Kidney (tissue), 14 donors: ENCODE data around the gene JUNB. TPM values are rescaled to one million over a fixed set of nuclear protein-coding genes. Genes with fewer than 3 reads are reported as not detected.

Source experiments
- DNase-seq, 5 donors: peaks; one replicate each; pipeline ENCODE4 v3.0.0-alpha.2; 2013 to 2020
- FAIRE-seq: peaks from 2 replicates; lab custom pipeline; 2012; peaks lifted over from hg19 to GRCh38; lab: Jason Lieb, UNC
- H3K27ac ChIP-seq, 2 donors: one replicate each; pipeline ENCODE4 v1.7.0; 2013; ENCODE audit warnings: low read depth in 2 of 2, low read length in 2 of 2, inconsistent platforms in 1 of 2
- H3K27me3 ChIP-seq: one replicate; pipeline ENCODE4 v1.7.1; 2013; ENCODE audit warnings: low read length, inconsistent platforms; ENCODE audit not compliant: control insufficient read depth, insufficient read depth
- H3K36me3 ChIP-seq, 3 donors: one replicate each; pipeline versions ENCODE4 v1.7.0 to v1.7.1; 2013; ENCODE audit warnings: low read length in 3 of 3, control low read depth in 1 of 3, inconsistent platforms in 1 of 3; ENCODE audit not compliant: insufficient read depth in 3 of 3, control insufficient read depth in 2 of 3
- H3K4me1 ChIP-seq, 3 donors: one replicate each; pipeline versions ENCODE4 v1.7.0 to v1.7.1; 2013; ENCODE audit warnings: low read length in 3 of 3, inconsistent platforms in 1 of 3, low read depth in 1 of 3; ENCODE audit not compliant: control insufficient read depth in 2 of 3, insufficient read depth in 2 of 3
- H3K4me3 ChIP-seq, 3 donors: one replicate each; pipeline versions ENCODE4 v1.7.0 to v1.8.1; 2013; ENCODE audit warnings: low read length in 3 of 3, control low read depth in 1 of 3, inconsistent platforms in 1 of 3
- H3K9ac ChIP-seq, 3 donors: one replicate each; pipeline versions ENCODE4 v1.7.0 to v1.7.1; 2013; ENCODE audit warnings: low read length in 3 of 3, control low read depth in 1 of 3, inconsistent platforms in 1 of 3
- H3K9me3 ChIP-seq, 3 donors: one replicate each; pipeline versions ENCODE4 v1.7.0 to v1.7.1; 2013; ENCODE audit warnings: low read length in 3 of 3, control low read depth in 1 of 3, inconsistent platforms in 1 of 3; ENCODE audit not compliant: control insufficient read depth in 2 of 3, insufficient read depth in 1 of 3
- CTCF ChIP-seq: IDR thresholded peaks from 3 replicates; pipeline ENCODE4 v1.5.1; 2012; ENCODE audit warnings: mild to moderate bottlenecking, moderate library complexity, borderline replicate concordance; ENCODE audit not compliant: insufficient read depth; ENCODE audit errors: extremely low read depth
- intact Hi-C: fragments of 100-400 bp; cut with DNase I; formaldehyde crosslinking; loops from one replicate; pipeline ENCODE4 v1.11.1; 2022
- polyA plus RNA-seq: library from polyadenylated mRNA; stranded (reverse); fragments of 350-450 nt; fragmentation: Illumina TruSeq; extraction: RNeasy Lipid Tissue Mini Kit (QIAGEN cat#74804); gene quantifications from one replicate; pipeline ENCODE4 v1.2.3, GENCODE V29; 2014; ENCODE audit warnings: low read depth, low replicate concordance; ENCODE audit not compliant: insufficient read depth
- total RNA-seq: library from RNA; stranded (reverse); fragmentation: NEBNext Ultra II Directional; extraction: Animal tissue kit (Norgen Biotek cat#: 25700); gene quantifications from one replicate; pipeline ENCODE4 v1.2.1, GENCODE V29; 2021
- donor health status: control.
- donor health status: control.
- donor health status: control.
- donor health status: control.
- donor health status: control.
- donor health status: DM: yes; HTN: yes; CAD: no.
- donor health status: Normal renal cell carcinoma (clear cell type).

Gene JUNB
- total and polyA plus RNA-seq, 2 donors from 2014 or later: 128 to 142 TPM

- peak overlapping the region; percentile 96 to 98 for H3K27ac ChIP-seq
- H3K9me3 ChIP-seq: no peaks in the 10 kb centered on the region
- FAIRE-seq (no peak), DNase-seq (peak in 3 of 5 donors; percentile 39 to 93 (median 67))
- no peak for TF ChIP-seq CTCF
- no peak overlapping the region for H3K4me3 ChIP-seq
- no peaks in the 10 kb centered on the region for H3K36me3 ChIP-seq
- peaks cover 6 to 55% (median 38%) of the 10 kb centered on the region in 3 donors for H3K4me1 ChIP-seq
- peak overlapping the region in 1 of 3 donors; percentile 48 for H3K9ac ChIP-seq
- no peaks in the 10 kb centered on the region for H3K27me3 ChIP-seq
- intact Hi-C loops: no loop called here
Measured at GRCh38 chr19:12786141-12786870, 5.0 kb upstream of the JUNB start.

GRCh38 chr19:12786952-12787351 is 4.3 kb upstream of the JUNB start:
- no peaks in the 10 kb centered on the region for H3K9me3 ChIP-seq
- no peak for TF ChIP-seq CTCF
- peak overlapping the region; percentile 96 to 98 for H3K27ac ChIP-seq
- no peak overlapping the region for H3K4me3 ChIP-seq
- H3K27me3 ChIP-seq: no peaks in the 10 kb centered on the region
- no peak for DNase-seq
- intact Hi-C loops: no loop called here
- no peak overlapping the region for H3K9ac ChIP-seq
- peaks cover 6 to 55% (median 38%) of the 10 kb centered on the region in 3 donors for H3K4me1 ChIP-seq
- H3K36me3 ChIP-seq: no peaks in the 10 kb centered on the region
- no peak for FAIRE-seq

- peaks cover 6 to 52% (median 38%) of the 10 kb centered on the region in 3 donors for H3K4me1 ChIP-seq
- intact Hi-C loops: no loop called here
- no peaks in the 10 kb centered on the region for H3K36me3 ChIP-seq
- no peak for TF ChIP-seq CTCF
- FAIRE-seq (no peak), DNase-seq (no peak)
- H3K4me3 ChIP-seq: no peak overlapping the region
- no peak overlapping the region for H3K9ac ChIP-seq
- no peaks in the 10 kb centered on the region for H3K9me3 ChIP-seq
- H3K27ac ChIP-seq: peak overlapping the region; percentile 96 to 98
- H3K27me3 ChIP-seq: no peaks in the 10 kb centered on the region
Measured at GRCh38 chr19:12787458-12787857, 3.8 kb upstream of the JUNB start.
